Adrenal gland (tissue), 5 donors: ENCODE data around the gene ZNF717.

Experiments
- POLR2A ChIP-seq, 2 donors: fragments of 450-650 bp; IDR thresholded peaks; one replicate each; pipeline ENCODE4 v1.6.1; 2017; ENCODE audit warnings: antibody characterized with exemption in 2 of 2, mild to moderate bottlenecking in 2 of 2, moderate library complexity in 1 of 2
- TF ChIP-seq, protein P1 (sequence below), 6 experiments: fragments of 450-650 bp in 4 of 6; fragments of 200-600 bp in 2 of 6; sonication (generic) in 1 of 6; IDR thresholded peaks; 1 replicate in 5 of 6; 2 replicates in 1 of 6; pipeline versions ENCODE4 v1.5.1 to v1.8.0; 2016 to 2021; ENCODE audit warnings: antibody characterized with exemption in 6 of 6, mild to moderate bottlenecking in 2 of 6, moderate library complexity in 1 of 6
- donor health status: DM: no; HTN: no; CAD: no.

DNA sequence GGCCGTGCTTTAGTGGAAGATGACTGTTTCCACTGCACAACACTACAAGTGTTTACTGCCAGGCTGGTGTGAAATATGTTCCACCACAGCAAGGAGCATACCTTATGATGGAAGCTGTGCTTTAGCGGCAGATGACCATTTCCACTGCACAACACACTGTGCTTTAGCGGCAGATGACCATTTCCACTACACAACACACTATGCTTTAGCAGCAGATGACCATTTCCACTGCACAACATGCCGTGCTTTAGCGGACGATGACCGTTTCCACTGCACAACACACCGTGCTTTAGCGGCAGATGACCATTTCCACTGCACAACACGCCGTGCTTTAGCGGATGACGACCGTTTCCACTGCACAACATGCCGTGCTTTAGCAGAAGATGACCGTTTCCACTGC, 2.8 kb downstream of the ZNF717 start:
- TF ChIP-seq, protein P1, sequence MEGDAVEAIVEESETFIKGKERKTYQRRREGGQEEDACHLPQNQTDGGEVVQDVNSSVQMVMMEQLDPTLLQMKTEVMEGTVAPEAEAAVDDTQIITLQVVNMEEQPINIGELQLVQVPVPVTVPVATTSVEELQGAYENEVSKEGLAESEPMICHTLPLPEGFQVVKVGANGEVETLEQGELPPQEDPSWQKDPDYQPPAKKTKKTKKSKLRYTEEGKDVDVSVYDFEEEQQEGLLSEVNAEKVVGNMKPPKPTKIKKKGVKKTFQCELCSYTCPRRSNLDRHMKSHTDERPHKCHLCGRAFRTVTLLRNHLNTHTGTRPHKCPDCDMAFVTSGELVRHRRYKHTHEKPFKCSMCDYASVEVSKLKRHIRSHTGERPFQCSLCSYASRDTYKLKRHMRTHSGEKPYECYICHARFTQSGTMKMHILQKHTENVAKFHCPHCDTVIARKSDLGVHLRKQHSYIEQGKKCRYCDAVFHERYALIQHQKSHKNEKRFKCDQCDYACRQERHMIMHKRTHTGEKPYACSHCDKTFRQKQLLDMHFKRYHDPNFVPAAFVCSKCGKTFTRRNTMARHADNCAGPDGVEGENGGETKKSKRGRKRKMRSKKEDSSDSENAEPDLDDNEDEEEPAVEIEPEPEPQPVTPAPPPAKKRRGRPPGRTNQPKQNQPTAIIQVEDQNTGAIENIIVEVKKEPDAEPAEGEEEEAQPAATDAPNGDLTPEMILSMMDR (IDR thresholded peaks at IDR 0.05) = no peak
- TF ChIP-seq POLR2A (IDR thresholded peaks at IDR 0.05) = no peak
